CD4-positive, alpha-beta T cell (primary cell): Measurements from ENCODE around the gene GLCE. TPM values are rescaled to one million over a fixed set of nuclear protein-coding genes. Genes with fewer than 3 reads are reported as not detected.

Experiments used
- ATAC-seq: fragments of 200-7000 bp; cut with Tn5 transposase; one replicate; pipeline ENCODE4 v1.10.0; 2022; ENCODE audit warnings: mild to moderate bottlenecking; ENCODE audit not compliant: poor library complexity
- CTCF ChIA-PET: fragments of 350-600 bp; sonication (Branson Sonifier 250); formaldehyde crosslinking; loops from one replicate; lab custom pipeline; 2021; ENCODE audit warnings: antibody characterized with exemption, inconsistent platforms; lab: Charles Lee
- POLR2A ChIA-PET: fragments of 350-600 bp; sonication (Branson Sonifier 250); formaldehyde crosslinking; loops from one replicate; lab custom pipeline; 2021; ENCODE audit warnings: antibody characterized with exemption, inconsistent platforms; lab: Charles Lee
- DNase-seq, 14 experiments: peaks; one replicate each; pipeline ENCODE4 v3.0.0-alpha.2; 2013 to 2020; ENCODE audit warnings: mixed read lengths in 2 of 14
- H3K27ac ChIP-seq, 2 donors: one replicate each; pipeline versions ENCODE4 v1.5.1 to v1.7.0; 2013; ENCODE audit warnings: low read length in 2 of 2, low read depth in 1 of 2, mild to moderate bottlenecking in 1 of 2
- H3K27me3 ChIP-seq, 2 experiments: 1 replicate in 1 of 2; 2 replicates in 1 of 2; pipeline versions ENCODE4 v1.6.1 to v1.7.0; 2013; ENCODE audit warnings: low read length in 2 of 2, control low read depth in 1 of 2, mild to moderate bottlenecking in 1 of 2, moderate library complexity in 1 of 2; ENCODE audit not compliant: insufficient read depth in 2 of 2, control insufficient read depth in 1 of 2
- H3K36me3 ChIP-seq: one replicate; pipeline ENCODE4 v1.6.1; 2013; ENCODE audit warnings: low read length, control low read depth; ENCODE audit not compliant: insufficient read depth
- H3K4me1 ChIP-seq: one replicate; pipeline ENCODE4 v1.6.1; 2013; ENCODE audit warnings: low read length, control low read depth; ENCODE audit not compliant: insufficient read depth
- H3K4me3 ChIP-seq: one replicate; pipeline ENCODE4 v1.5.1; 2013; ENCODE audit warnings: mild to moderate bottlenecking, low read length, moderate library complexity
- H3K9me3 ChIP-seq, 2 experiments: 1 replicate in 1 of 2; 2 replicates in 1 of 2; pipeline versions ENCODE4 v1.6.1 to v1.7.0; 2013; ENCODE audit warnings: low read length in 2 of 2, mild to moderate bottlenecking in 2 of 2, control low read depth in 1 of 2, moderate library complexity in 1 of 2; ENCODE audit not compliant: control insufficient read depth in 1 of 2, insufficient read depth in 1 of 2
- H3K27ac Mint-ChIP-seq: one replicate; pipeline ENCODE4 v1.8.0; 2020; ENCODE audit warnings: mixed read lengths
- H3K27me3 Mint-ChIP-seq: one replicate; pipeline ENCODE4 v1.8.0; 2021; ENCODE audit warnings: mixed read lengths
- H3K36me3 Mint-ChIP-seq: one replicate; pipeline ENCODE4 v1.8.0; 2021; ENCODE audit warnings: low read depth, mixed read lengths
- H3K4me1 Mint-ChIP-seq: one replicate; pipeline ENCODE4 v1.8.0; 2021; ENCODE audit warnings: low read depth, mixed read lengths
- H3K4me3 Mint-ChIP-seq: one replicate; pipeline ENCODE4 v1.8.0; 2020; ENCODE audit warnings: mild to moderate bottlenecking, mixed read lengths
- H3K9me3 Mint-ChIP-seq: one replicate; pipeline ENCODE4 v1.8.0; 2020; ENCODE audit warnings: mixed read lengths
- intact Hi-C, 2 experiments: fragments of 100-400 bp; cut with DNase I in 1 of 2; cut with micrococcal nuclease in 1 of 2; formaldehyde crosslinking; loops; one replicate each; pipeline versions ENCODE4 v1.15.1 to v1.9.0; 2023 to 2025; cut with DNase I, micrococcal nuclease
- total RNA-seq, 174 experiments: library from RNA in 2 of 174; stranded (reverse) in 2 of 174; gene quantifications; one replicate each; pipeline ENCODE4 v1.2.3 and lab custom pipeline; 2021 to 2026
- TF ChIP-seq, protein P1 (sequence below): fragments of 200-600 bp; IDR thresholded peaks from one replicate; pipeline ENCODE4 v1.8.0; 2022; ENCODE audit warnings: antibody characterized with exemption, mild to moderate bottlenecking

GLCE gene
- total RNA-seq, 2 experiments from 2014 or later, result 3.2 TPM

GRCh38 chr15:69181424-69181823 is 21.0 kb downstream of the GLCE start:
- H3K27ac Mint-ChIP-seq, result no peak overlapping the region
- Histone ChIP-seq H3K27ac (no peak overlapping the region), H3K4me1 (no peaks in the 10 kb centered on the region), H3K9me3 (no peaks in the 10 kb centered on the region), H3K27me3 (no peaks in the 10 kb centered on the region), H3K4me3 (no peak overlapping the region), H3K36me3 (no peaks in the 10 kb centered on the region)
- intact Hi-C loops, result no loop called here
- no peaks in the 10 kb centered on the region for H3K36me3 Mint-ChIP-seq
- DNase-seq (no peak), ATAC-seq (no peak)
- no peaks in the 10 kb centered on the region for H3K9me3 Mint-ChIP-seq
- TF ChIP-seq, protein P1, sequence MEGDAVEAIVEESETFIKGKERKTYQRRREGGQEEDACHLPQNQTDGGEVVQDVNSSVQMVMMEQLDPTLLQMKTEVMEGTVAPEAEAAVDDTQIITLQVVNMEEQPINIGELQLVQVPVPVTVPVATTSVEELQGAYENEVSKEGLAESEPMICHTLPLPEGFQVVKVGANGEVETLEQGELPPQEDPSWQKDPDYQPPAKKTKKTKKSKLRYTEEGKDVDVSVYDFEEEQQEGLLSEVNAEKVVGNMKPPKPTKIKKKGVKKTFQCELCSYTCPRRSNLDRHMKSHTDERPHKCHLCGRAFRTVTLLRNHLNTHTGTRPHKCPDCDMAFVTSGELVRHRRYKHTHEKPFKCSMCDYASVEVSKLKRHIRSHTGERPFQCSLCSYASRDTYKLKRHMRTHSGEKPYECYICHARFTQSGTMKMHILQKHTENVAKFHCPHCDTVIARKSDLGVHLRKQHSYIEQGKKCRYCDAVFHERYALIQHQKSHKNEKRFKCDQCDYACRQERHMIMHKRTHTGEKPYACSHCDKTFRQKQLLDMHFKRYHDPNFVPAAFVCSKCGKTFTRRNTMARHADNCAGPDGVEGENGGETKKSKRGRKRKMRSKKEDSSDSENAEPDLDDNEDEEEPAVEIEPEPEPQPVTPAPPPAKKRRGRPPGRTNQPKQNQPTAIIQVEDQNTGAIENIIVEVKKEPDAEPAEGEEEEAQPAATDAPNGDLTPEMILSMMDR, result no peak
- H3K4me3 Mint-ChIP-seq, result no peak overlapping the region
- no peaks in the 10 kb centered on the region for H3K27me3 Mint-ChIP-seq
- ChIA-PET POLR2A (no interaction called here), CTCF (no interaction called here)
- H3K4me1 Mint-ChIP-seq, result no peaks in the 10 kb centered on the region

DNA sequence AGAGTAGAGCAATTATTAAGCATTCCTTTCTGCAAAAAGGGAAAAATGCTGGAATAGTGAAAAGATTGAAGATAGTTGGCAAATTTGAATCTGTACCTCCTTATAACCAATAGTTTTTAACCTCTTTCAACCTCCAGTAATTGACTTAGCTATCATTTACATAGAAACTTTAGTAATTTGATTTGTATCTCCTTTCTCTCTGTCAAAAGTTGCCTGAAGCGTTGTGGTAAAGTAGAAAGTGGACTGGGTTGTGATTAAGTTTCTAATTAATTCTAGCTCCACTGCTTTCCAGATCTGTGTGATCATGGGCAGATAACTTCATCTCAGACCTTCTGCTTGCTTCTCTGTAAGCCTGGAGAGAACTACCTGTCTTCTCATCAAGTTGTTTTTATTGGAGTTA is 24.8 kb downstream of the GLCE start:
- no peaks in the 10 kb centered on the region for H3K36me3 ChIP-seq
- no peak overlapping the region for H3K4me3 ChIP-seq
- no peaks in the 10 kb centered on the region for H3K4me1 Mint-ChIP-seq
- no peak overlapping the region for H3K4me3 Mint-ChIP-seq
- no peaks in the 10 kb centered on the region for H3K9me3 ChIP-seq
- no peaks in the 10 kb centered on the region for H3K4me1 ChIP-seq
- DNase-seq, result no peak
- POLR2A ChIA-PET, result interaction anchor here (1.0 kb wide), 1 partner anchor 25 kb away, joined by 4 read pairs; the partner anchor contains the start of gene GLCE
- H3K27me3 ChIP-seq, result no peaks in the 10 kb centered on the region
- CTCF ChIA-PET, result no interaction called here
- no peaks in the 10 kb centered on the region for H3K27me3 Mint-ChIP-seq
- H3K9me3 Mint-ChIP-seq, result peaks cover 2% of the 10 kb centered on the region
- ATAC-seq, result no peak
- intact Hi-C loops, result loop anchor here in 1 of 2 experiments (5.0 kb wide), 1 partner anchor 43 kb away; no protein-coding TSS in a partner anchor
- TF ChIP-seq, protein P1, result no peak
- H3K36me3 Mint-ChIP-seq, result no peaks in the 10 kb centered on the region
- H3K27ac Mint-ChIP-seq, result no peak overlapping the region
- no peak overlapping the region for H3K27ac ChIP-seq

DNA sequence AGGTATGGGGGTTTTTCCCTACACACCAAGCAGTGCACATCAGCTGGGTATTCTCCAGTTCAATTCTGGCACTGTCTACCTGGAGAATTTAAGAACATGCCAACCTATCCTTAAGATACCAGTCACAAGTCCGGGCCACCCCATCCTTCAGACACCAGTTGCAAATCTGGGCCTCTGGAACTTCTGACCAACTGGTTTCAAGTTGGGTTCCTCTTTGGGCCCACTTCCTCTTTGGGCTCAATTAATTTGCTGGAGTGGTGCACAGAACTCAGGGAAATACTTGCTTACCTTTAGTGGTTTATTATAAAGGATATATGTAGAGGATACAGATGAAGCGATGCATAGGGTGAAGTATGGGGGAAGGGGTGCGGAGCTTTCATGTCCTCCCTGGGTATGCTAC is 25.3 kb downstream of the GLCE start:
- peak in 1 of 14 experiments; percentile 8 for DNase-seq
- H3K27ac ChIP-seq, result no peak overlapping the region
- TF ChIP-seq, protein P1, result no peak
- H3K4me1 ChIP-seq, result no peaks in the 10 kb centered on the region
- no peaks in the 10 kb centered on the region for H3K4me1 Mint-ChIP-seq
- no peaks in the 10 kb centered on the region for H3K27me3 ChIP-seq
- no peaks in the 10 kb centered on the region for H3K9me3 ChIP-seq
- H3K4me3 ChIP-seq, result no peak overlapping the region
- no peak overlapping the region for H3K27ac Mint-ChIP-seq
- no peak for ATAC-seq
- POLR2A ChIA-PET, result no interaction called here
- intact Hi-C loops, result loop anchor here in 1 of 2 experiments (5.0 kb wide), 1 partner anchor 43 kb away; no protein-coding TSS in a partner anchor
- peaks cover 5% of the 10 kb centered on the region for H3K9me3 Mint-ChIP-seq
- CTCF ChIA-PET, result no interaction called here
- H3K36me3 Mint-ChIP-seq, result peaks cover 2% of the 10 kb centered on the region
- H3K27me3 Mint-ChIP-seq, result no peaks in the 10 kb centered on the region
- no peaks in the 10 kb centered on the region for H3K36me3 ChIP-seq
- no peak overlapping the region for H3K4me3 Mint-ChIP-seq
